OCI-LY3 (cell line): Measurements from ENCODE around the gene RBM23.
"Not testable (repeated sequence)": the region's sequence is repeated elsewhere in the genome, so short reads cannot be mapped to it uniquely, and the experiment has no call there.

Source experiments
- H2AFZ ChIP-seq: fragments of 200-600, 300-600 bp; shearing (Covaris generic); 2 replicates; pipeline ENCODE4 v1.6.0; 2014; ENCODE audit warnings: antibody characterized with exemption, low read depth, low read length
- H3K27ac ChIP-seq: fragments of 200-600, 300-600 bp; sonication (generic); 2 replicates; pipeline ENCODE4 v1.5.1; 2014; ENCODE audit warnings: mild to moderate bottlenecking, low read length, moderate library complexity, mixed read lengths
- H3K27me3 ChIP-seq: fragments of 200-600, 300-600 bp; sonication (generic); 2 replicates; pipeline ENCODE4 v1.6.1; 2014; ENCODE audit warnings: low read depth, low read length, mixed read lengths
- H3K36me3 ChIP-seq: fragments of 200-600, 300-600 bp; sonication (generic); replicated peaks from 2 replicates; pipeline ENCODE3; 2014; ENCODE audit warnings: low read depth, low read length, mixed read lengths
- H3K4me1 ChIP-seq: fragments of 300-600, 200-600 bp; sonication (generic); 2 replicates; pipeline ENCODE4 v1.6.1; 2014; ENCODE audit warnings: low read length, mixed read lengths
- H3K4me2 ChIP-seq: fragments of 200-600, 300-600 bp; sonication (generic); 2 replicates; pipeline ENCODE4 v1.6.1; 2014; ENCODE audit warnings: low read length, mixed read lengths
- H3K4me3 ChIP-seq: fragments of 300-600, 200-600 bp; sonication (generic); 2 replicates; pipeline ENCODE4 v1.5.1; 2014; ENCODE audit warnings: antibody characterized with exemption, mild to moderate bottlenecking, low read length, moderate library complexity
- H3K79me2 ChIP-seq: fragments of 300-600, 200-600 bp; shearing (Covaris generic); 2 replicates; pipeline ENCODE4 v1.6.1; 2014; ENCODE audit warnings: mild to moderate bottlenecking, low read length, mixed read lengths
- H3K9ac ChIP-seq: fragments of 300-600, 200-600 bp; shearing (Covaris generic); 2 replicates; pipeline ENCODE4 v1.6.0; 2014; ENCODE audit warnings: mild to moderate bottlenecking, low read length, moderate library complexity
- H3K9me3 ChIP-seq: fragments of 200-600, 300-600 bp; shearing (Covaris generic); 2 replicates; pipeline ENCODE4 v1.6.1; 2014; ENCODE audit warnings: low read length, mixed read lengths; ENCODE audit not compliant: insufficient read depth
- H4K20me1 ChIP-seq: fragments of 200-600, 300-600 bp; sonication (generic); 2 replicates; pipeline ENCODE4 v1.6.1; 2016; ENCODE audit warnings: low read length, mixed read lengths; ENCODE audit not compliant: insufficient read depth
- EZH2phosphoT487 ChIP-seq: fragments of 200-600 bp; shearing (Covaris generic); IDR thresholded peaks from 2 replicates; pipeline ENCODE4 v1.6.1; 2018; ENCODE audit warnings: antibody characterized with exemption, mixed run types, low read depth
- TF ChIP-seq, protein P1 (sequence below): fragments of 200-600, 300-600 bp; sonication (generic); IDR thresholded peaks from 2 replicates; pipeline ENCODE4 v1.5.1; 2014; ENCODE audit warnings: antibody characterized with exemption, low read length, low read depth

Gene RBM23

DNA sequence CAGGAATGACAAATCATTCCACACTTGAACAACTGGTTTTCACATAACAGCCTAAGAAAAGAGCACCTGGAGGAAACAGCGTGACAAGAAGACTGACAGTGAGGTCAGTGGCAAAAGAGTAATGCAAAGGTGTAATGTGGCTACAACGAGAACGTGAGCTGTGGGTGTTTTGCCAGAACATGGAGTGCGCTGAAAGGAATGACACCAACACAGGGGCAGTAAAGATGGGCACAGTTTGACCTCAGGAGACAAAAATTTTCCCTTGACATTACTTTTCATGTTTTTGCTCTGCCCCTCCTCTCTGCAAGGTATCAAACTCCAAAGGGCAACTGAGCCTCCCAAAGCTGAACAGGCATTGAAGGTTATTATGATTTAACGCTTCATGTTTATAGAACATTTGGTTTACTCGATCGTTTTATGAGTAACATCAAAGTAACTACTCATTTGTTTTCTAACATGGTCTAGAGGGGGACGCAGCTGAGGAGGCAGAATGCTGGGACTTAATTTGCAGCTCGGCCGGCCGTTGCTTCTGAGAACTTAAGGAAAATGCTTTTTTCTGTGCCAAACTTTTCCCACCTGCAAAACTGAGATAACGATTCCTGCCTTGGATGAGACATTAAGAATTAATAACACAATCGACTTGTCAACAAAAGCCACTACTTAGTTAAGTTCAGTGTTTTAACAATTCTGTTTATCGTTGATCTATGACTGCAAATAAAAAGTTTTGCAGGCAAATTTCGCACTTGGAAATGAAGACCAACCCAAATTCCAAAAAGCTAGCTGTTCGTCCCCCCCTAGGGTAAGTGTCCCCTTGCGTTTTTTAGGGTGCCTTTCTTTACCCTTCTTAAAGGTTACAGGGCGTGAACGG, 37.0 kb upstream of the RBM23 start:
- H3K9ac ChIP-seq, result peak overlapping the region; percentile 98
- H4K20me1 ChIP-seq, result no peaks in the 10 kb centered on the region
- peak overlapping the region; percentile 91 for H3K4me2 ChIP-seq
- H3K27me3 ChIP-seq, result no peaks in the 10 kb centered on the region
- H3K79me2 ChIP-seq, result peaks cover 13% of the 10 kb centered on the region
- peaks cover 9% of the 10 kb centered on the region for H3K4me1 ChIP-seq
- peak overlapping the region; percentile 96 for H3K4me3 ChIP-seq
- no peak for TF ChIP-seq EZH2phosphoT487
- TF ChIP-seq, protein P1, sequence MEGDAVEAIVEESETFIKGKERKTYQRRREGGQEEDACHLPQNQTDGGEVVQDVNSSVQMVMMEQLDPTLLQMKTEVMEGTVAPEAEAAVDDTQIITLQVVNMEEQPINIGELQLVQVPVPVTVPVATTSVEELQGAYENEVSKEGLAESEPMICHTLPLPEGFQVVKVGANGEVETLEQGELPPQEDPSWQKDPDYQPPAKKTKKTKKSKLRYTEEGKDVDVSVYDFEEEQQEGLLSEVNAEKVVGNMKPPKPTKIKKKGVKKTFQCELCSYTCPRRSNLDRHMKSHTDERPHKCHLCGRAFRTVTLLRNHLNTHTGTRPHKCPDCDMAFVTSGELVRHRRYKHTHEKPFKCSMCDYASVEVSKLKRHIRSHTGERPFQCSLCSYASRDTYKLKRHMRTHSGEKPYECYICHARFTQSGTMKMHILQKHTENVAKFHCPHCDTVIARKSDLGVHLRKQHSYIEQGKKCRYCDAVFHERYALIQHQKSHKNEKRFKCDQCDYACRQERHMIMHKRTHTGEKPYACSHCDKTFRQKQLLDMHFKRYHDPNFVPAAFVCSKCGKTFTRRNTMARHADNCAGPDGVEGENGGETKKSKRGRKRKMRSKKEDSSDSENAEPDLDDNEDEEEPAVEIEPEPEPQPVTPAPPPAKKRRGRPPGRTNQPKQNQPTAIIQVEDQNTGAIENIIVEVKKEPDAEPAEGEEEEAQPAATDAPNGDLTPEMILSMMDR, result no peak
- no peaks in the 10 kb centered on the region for H3K9me3 ChIP-seq
- peaks cover 29% of the 10 kb centered on the region for H3K36me3 ChIP-seq
- peak overlapping the region; percentile 79 for H3K27ac ChIP-seq
- peak overlapping the region; percentile 90; the same call in 1 of the 2 replicates for H2AFZ ChIP-seq

DNA sequence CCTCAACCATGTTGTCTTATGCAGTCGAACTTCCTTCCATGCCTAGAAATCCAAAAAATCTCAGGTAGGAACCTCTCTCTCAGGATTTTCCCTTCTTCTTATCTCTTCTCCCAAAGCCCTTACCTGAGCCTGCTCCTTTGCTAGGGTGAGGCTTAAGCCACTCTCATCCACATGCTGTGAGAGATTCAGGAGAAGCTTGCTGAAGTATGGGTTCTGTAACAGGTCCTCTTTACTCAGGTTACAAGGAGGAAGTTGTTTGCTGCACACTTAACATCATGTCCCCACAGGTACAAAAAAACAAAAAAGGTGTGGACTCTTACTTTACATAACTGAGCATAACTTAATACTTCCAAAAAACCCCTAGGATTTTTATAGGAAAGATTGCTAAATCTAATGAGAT, 33.5 kb upstream of the RBM23 start:
- peaks cover 47% of the 10 kb centered on the region for H3K36me3 ChIP-seq

DNA sequence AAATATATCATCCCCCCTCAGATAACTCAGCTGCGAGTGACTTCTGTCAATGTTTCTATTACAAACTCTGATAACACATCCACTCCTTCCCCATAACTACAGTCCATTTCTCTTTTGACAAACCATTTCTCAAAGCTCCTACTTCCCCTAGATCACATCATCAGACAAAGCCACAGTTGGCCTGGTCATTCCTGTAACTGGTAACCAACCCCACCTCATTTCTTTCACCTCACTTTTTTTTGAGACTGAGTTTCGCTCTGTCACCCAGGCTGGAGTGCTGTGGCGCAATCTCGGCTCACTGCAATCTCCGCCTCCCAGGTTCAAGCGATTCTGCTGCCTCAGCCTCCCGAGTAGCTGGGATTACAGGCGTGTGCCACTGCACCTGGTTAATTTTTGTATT, 32.8 kb upstream of the RBM23 start:
- not testable (repeated sequence) for H3K9ac ChIP-seq
- peaks cover 53% of the 10 kb centered on the region for H3K36me3 ChIP-seq

More for the DNA sequence above, 33.5 kb upstream of the RBM23 start:
- H3K4me3 ChIP-seq, result no peak overlapping the region
- no peaks in the 10 kb centered on the region for H3K9me3 ChIP-seq
- H3K27me3 ChIP-seq, result no peaks in the 10 kb centered on the region
- H2AFZ ChIP-seq, result no peak overlapping the region
- no peaks in the 10 kb centered on the region for H4K20me1 ChIP-seq
- TF ChIP-seq, protein P1, result no peak
- no peak for TF ChIP-seq EZH2phosphoT487
- H3K4me2 ChIP-seq, result no peak overlapping the region
- H3K79me2 ChIP-seq, result peaks cover 13% of the 10 kb centered on the region
- no peak overlapping the region for H3K27ac ChIP-seq
- no peak overlapping the region for H3K9ac ChIP-seq
- peaks cover 6% of the 10 kb centered on the region for H3K4me1 ChIP-seq

DNA sequence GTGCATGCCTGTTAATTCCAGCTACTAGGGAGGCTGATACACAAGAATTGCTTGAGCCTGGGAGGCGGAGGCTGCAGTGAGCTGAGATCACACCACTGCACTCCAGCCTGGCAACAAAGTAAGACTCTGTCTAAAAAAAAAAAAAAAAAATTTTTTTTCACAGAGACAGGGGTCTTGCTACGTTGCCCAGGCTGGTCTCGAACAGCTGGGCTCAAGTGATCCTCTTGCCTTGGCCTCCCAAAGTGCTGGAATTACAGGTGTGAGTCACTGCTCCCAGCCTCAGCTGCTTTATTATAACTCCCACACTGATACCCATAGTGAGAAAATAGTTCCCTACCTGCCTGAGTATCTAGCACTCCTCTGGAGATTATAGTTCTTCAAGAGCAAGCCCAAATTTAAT, 26.7 kb upstream of the RBM23 start:
- no peaks in the 10 kb centered on the region for H3K79me2 ChIP-seq
- no peaks in the 10 kb centered on the region for H3K4me1 ChIP-seq
- no peak overlapping the region for H3K27ac ChIP-seq
- H3K4me3 ChIP-seq, result no peak overlapping the region
- TF ChIP-seq, protein P1, result no peak
- TF ChIP-seq EZH2phosphoT487, result no peak
- no peaks in the 10 kb centered on the region for H4K20me1 ChIP-seq
- H2AFZ ChIP-seq, result no peak overlapping the region
- H3K9ac ChIP-seq, result no peak overlapping the region
- no peaks in the 10 kb centered on the region for H3K27me3 ChIP-seq
- no peak overlapping the region for H3K4me2 ChIP-seq
- peaks cover 44% of the 10 kb centered on the region for H3K36me3 ChIP-seq
- no peaks in the 10 kb centered on the region for H3K9me3 ChIP-seq

More for the DNA sequence above, 32.8 kb upstream of the RBM23 start:
- not testable (repeated sequence) for H3K27ac ChIP-seq, H4K20me1 ChIP-seq, H3K4me2 ChIP-seq, H2AFZ ChIP-seq, H3K9me3 ChIP-seq, H3K4me3 ChIP-seq, H3K27me3 ChIP-seq, H3K4me1 ChIP-seq
- H3K79me2 ChIP-seq, result peaks cover 12% of the 10 kb centered on the region
